GM12878 (cell line): Measurements from ENCODE around the gene HOXA10. TPM values are rescaled to one million over a fixed set of nuclear protein-coding genes. Genes with fewer than 3 reads are reported as not detected.
A peak's percentile ranks its signal among the peaks of the same experiment; 100 is the strongest.

Source experiments
- BCL11A ChIP-seq: IDR thresholded peaks from 2 replicates; pipeline ENCODE4 v1.6.1; 2011; ENCODE audit warnings: low read depth, low read length
- BMI1 ChIP-seq: fragments of 450-650 bp; IDR thresholded peaks from 2 replicates; pipeline ENCODE4 v1.6.1; 2016; ENCODE audit warnings: mild to moderate bottlenecking, moderate library complexity, borderline replicate concordance
- E4F1 ChIP-seq: fragments of 450-650 bp; IDR thresholded peaks from 2 replicates; pipeline ENCODE4 v1.6.1; 2018; ENCODE audit warnings: borderline replicate concordance, mild to moderate bottlenecking; ENCODE audit not compliant: partially characterized antibody
- EP300 ChIP-seq, 2 experiments: fragments of 150-350 bp in 1 of 2; IDR thresholded peaks; 2 replicates each; pipeline ENCODE4 v1.6.1; 2011 to 2012; ENCODE audit warnings: low read depth in 2 of 2, low read length in 2 of 2, borderline replicate concordance in 1 of 2, improper control_type of control experiment in 1 of 2, inconsistent platforms in 1 of 2; ENCODE audit not compliant: control insufficient read depth in 1 of 2
- HDAC6 ChIP-seq: fragments of 200-600 bp; sonication (generic); IDR thresholded peaks from one replicate; pipeline ENCODE4 v1.8.0; 2017; ENCODE audit warnings: antibody characterized with exemption; ENCODE audit not compliant: unreplicated experiment
- IKZF2 ChIP-seq, 2 experiments: fragments of 450-650 bp; IDR thresholded peaks; 2 replicates each; pipeline ENCODE4 v1.6.1; 2017; ENCODE audit warnings: mild to moderate bottlenecking in 2 of 2, moderate library complexity in 2 of 2
- MAX ChIP-seq: IDR thresholded peaks from 2 replicates; pipeline ENCODE4 v1.6.1; 2012; ENCODE audit warnings: low read depth, low read length, improper control_type of control experiment
- PML ChIP-seq: IDR thresholded peaks from 2 replicates; pipeline ENCODE4 v1.6.1; 2012; ENCODE audit warnings: low read length, inconsistent platforms
- POLR2AphosphoS2 ChIP-seq: IDR thresholded peaks from 2 replicates; pipeline ENCODE4 v1.6.1; 2011; ENCODE audit warnings: low read depth, mild to moderate bottlenecking, low read length, improper control_type of control experiment, moderate library complexity
- RELA ChIP-seq: fragments of 450-650 bp; IDR thresholded peaks from 2 replicates; pipeline ENCODE4 v1.8.0; 2014; ENCODE audit warnings: borderline replicate concordance; ENCODE audit not compliant: partially characterized antibody
- SUPT20H ChIP-seq: IDR thresholded peaks from 2 replicates; pipeline ENCODE4 v1.6.1; 2011; ENCODE audit warnings: low read depth, mild to moderate bottlenecking, low read length, moderate library complexity, borderline replicate concordance; ENCODE audit not compliant: control insufficient read depth
- TARDBP ChIP-seq: IDR thresholded peaks from 2 replicates; pipeline ENCODE4 v1.6.1; 2016; ENCODE audit warnings: borderline replicate concordance
- WRNIP1 ChIP-seq: IDR thresholded peaks from 2 replicates; pipeline ENCODE4 v1.6.1; 2011; ENCODE audit warnings: low read depth, low read length, improper control_type of control experiment, borderline replicate concordance
- ZNF687 ChIP-seq: fragments of 450-650 bp; IDR thresholded peaks from 2 replicates; pipeline ENCODE4 v1.6.1; 2017; ENCODE audit warnings: mild to moderate bottlenecking, moderate library complexity
- ZSCAN29 ChIP-seq: fragments of 450-650 bp; IDR thresholded peaks from 2 replicates; pipeline ENCODE4 v1.6.1; 2017; ENCODE audit warnings: mild to moderate bottlenecking, moderate library complexity
- polyA plus RNA-seq, 11 experiments: library from polyadenylated mRNA; depleted of rRNA in 4 of 11; unstranded in 6 of 11; stranded (reverse) in 5 of 11; fragments of >200 nt; fragmentation: Nextera tagmentation in 4 of 11; fragmentation: Illumina TruSeq in 1 of 11; extraction: Ambion mirVana in 4 of 11; extraction: Trizol in 1 of 11; gene quantifications; 1 replicate in 1 of 11; 2 replicates in 10 of 11; pipeline versions ENCODE4 v1.2.1 to v1.2.3, GENCODE V29; 2011 to 2016; ENCODE audit warnings: inconsistent platforms in 2 of 11, missing spikeins in 2 of 11, low read depth in 1 of 11
- total RNA-seq, 4 experiments: library from RNA; depleted of rRNA in 3 of 4; stranded (reverse); fragments of >200 nt in 3 of 4; fragmentation: Illumina TruSeq in 1 of 4; extraction: Trizol in 1 of 4; gene quantifications; 2 replicates each; pipeline versions ENCODE4 v1.2.1 to v1.2.3, GENCODE V29; 2013 to 2021
- TF ChIP-seq, protein P1 (sequence below): fragments of 450-650 bp; IDR thresholded peaks from 2 replicates; pipeline ENCODE4 v1.6.1; 2014; ENCODE audit warnings: mild to moderate bottlenecking
- TF ChIP-seq, protein P2 (sequence below): fragments of 150-350 bp; IDR thresholded peaks from 2 replicates; pipeline ENCODE4 v1.6.1; 2016; ENCODE audit warnings: low read depth, low read length

Gene HOXA10
- total and polyA plus RNA-seq, 10 of the 15 experiments (the other 5 are each of a cell fraction or from before 2014, with no cell fraction given): not detected

- no peak for TF ChIP-seq SUPT20H
- TF ChIP-seq, protein P1, sequence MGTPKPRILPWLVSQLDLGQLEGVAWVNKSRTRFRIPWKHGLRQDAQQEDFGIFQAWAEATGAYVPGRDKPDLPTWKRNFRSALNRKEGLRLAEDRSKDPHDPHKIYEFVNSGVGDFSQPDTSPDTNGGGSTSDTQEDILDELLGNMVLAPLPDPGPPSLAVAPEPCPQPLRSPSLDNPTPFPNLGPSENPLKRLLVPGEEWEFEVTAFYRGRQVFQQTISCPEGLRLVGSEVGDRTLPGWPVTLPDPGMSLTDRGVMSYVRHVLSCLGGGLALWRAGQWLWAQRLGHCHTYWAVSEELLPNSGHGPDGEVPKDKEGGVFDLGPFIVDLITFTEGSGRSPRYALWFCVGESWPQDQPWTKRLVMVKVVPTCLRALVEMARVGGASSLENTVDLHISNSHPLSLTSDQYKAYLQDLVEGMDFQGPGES: 0 out of 2 replicates have a peak, but pooled peaks have one; percentile 43
- TF ChIP-seq ZSCAN29: no peak
- no peak for TF ChIP-seq POLR2AphosphoS2
- no peak for TF ChIP-seq RELA
- no peak for TF ChIP-seq HDAC6
- TF ChIP-seq E4F1: no peak
- TF ChIP-seq MAX: no peak
- no peak for TF ChIP-seq PML
- TF ChIP-seq WRNIP1: no peak
- TF ChIP-seq EP300 (IDR thresholded peaks at IDR 0.05; ENCODE audit: borderline replicate concordance in 1 of 2, control insufficient read depth in 1 of 2, low read depth in 2 of 2, low read length in 2 of 2): no peak
- no peak for TF ChIP-seq BCL11A
- TF ChIP-seq ZNF687: no peak
- TF ChIP-seq IKZF2 (IDR thresholded peaks at IDR 0.05): no peak
- TF ChIP-seq, protein P2, sequence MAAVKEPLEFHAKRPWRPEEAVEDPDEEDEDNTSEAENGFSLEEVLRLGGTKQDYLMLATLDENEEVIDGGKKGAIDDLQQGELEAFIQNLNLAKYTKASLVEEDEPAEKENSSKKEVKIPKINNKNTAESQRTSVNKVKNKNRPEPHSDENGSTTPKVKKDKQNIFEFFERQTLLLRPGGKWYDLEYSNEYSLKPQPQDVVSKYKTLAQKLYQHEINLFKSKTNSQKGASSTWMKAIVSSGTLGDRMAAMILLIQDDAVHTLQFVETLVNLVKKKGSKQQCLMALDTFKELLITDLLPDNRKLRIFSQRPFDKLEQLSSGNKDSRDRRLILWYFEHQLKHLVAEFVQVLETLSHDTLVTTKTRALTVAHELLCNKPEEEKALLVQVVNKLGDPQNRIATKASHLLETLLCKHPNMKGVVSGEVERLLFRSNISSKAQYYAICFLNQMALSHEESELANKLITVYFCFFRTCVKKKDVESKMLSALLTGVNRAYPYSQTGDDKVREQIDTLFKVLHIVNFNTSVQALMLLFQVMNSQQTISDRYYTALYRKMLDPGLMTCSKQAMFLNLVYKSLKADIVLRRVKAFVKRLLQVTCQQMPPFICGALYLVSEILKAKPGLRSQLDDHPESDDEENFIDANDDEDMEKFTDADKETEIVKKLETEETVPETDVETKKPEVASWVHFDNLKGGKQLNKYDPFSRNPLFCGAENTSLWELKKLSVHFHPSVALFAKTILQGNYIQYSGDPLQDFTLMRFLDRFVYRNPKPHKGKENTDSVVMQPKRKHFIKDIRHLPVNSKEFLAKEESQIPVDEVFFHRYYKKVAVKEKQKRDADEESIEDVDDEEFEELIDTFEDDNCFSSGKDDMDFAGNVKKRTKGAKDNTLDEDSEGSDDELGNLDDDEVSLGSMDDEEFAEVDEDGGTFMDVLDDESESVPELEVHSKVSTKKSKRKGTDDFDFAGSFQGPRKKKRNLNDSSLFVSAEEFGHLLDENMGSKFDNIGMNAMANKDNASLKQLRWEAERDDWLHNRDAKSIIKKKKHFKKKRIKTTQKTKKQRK: no peak
- no peak for TF ChIP-seq BMI1
- TF ChIP-seq TARDBP: no peak
These were observed 13.4 kb downstream of the HOXA10 start (continued) for GRCh38 chr7:27160546-27161213.
